ENCODE results near the gene FAM47E.
A peak's percentile ranks its signal among the peaks of the same experiment; 100 is the strongest.

- TF ChIP-seq CTCF (IDR thresholded peaks at IDR 0.05; ENCODE audit: low read depth, low read length, missing input control) (no peak), RXRA (IDR thresholded peaks at IDR 0.05) (peak; percentile 44 to 58), JUND (IDR thresholded peaks at IDR 0.05) (peak in 1 of 2 donors; percentile 40), ZBTB33 (IDR thresholded peaks at IDR 0.05) (peak; percentile 18), SP1 (IDR thresholded peaks at IDR 0.05) (peak; percentile 57), MAX (IDR thresholded peaks at IDR 0.05) (no peak), GABPA (IDR thresholded peaks at IDR 0.05 in 1 of 2, conservative IDR thresholded peaks at IDR 0.05 in 1 of 2) (peak in 1 of 2 donors; percentile 14), ATF3 (IDR thresholded peaks at IDR 0.05) (no peak), RAD21 (IDR thresholded peaks at IDR 0.05) (peak; percentile 34 to 50), TAF1 (conservative IDR thresholded peaks at IDR 0.05) (peak; percentile 94), FOXA1 (IDR thresholded peaks at IDR 0.05) (peak; percentile 54)
Measured at GRCh38 chr4:76305971-76306881, 54.7 kb downstream of the FAM47E start, which contains the start of gene STBD1.

Data from liver (tissue), 3 donors.